Smooth muscle cell (in vitro differentiated cells): ENCODE measurements around the gene KIAA1671. TPM values are rescaled to one million over a fixed set of nuclear protein-coding genes. Genes with fewer than 3 reads are reported as not detected.

Experiments
- DNase-seq: peaks from one replicate; lab custom pipeline; 2025; ENCODE audit not compliant: unreplicated experiment; lab: John Stamatoyannopoulos, UW
- H2AFZ ChIP-seq: fragments of 200-600 bp; sonication (generic); 2 replicates; pipeline ENCODE4 v1.6.0; 2016; ENCODE audit warnings: antibody characterized with exemption, low read depth, mild to moderate bottlenecking
- H3F3A ChIP-seq: fragments of 200-600 bp; sonication (generic); 2 replicates; pipeline ENCODE4 v1.6.0; 2017; ENCODE audit warnings: antibody characterized with exemption, low read depth
- H3K27ac ChIP-seq: fragments of 200-600 bp; sonication (generic); 2 replicates; pipeline ENCODE4 v1.5.1; 2016; ENCODE audit warnings: low read depth, mild to moderate bottlenecking
- H3K27me3 ChIP-seq: fragments of 200-600 bp; sonication (generic); 2 replicates; pipeline ENCODE4 v1.6.1; 2016; ENCODE audit warnings: low read depth, mild to moderate bottlenecking
- H3K36me3 ChIP-seq: fragments of 200-600 bp; sonication (generic); 2 replicates; pipeline ENCODE4 v1.5.1; 2016; ENCODE audit warnings: low read depth
- H3K4me1 ChIP-seq: fragments of 200-600 bp; sonication (generic); 2 replicates; pipeline ENCODE4 v1.5.1; 2016; ENCODE audit warnings: low read depth
- H3K4me2 ChIP-seq: fragments of 200-600 bp; sonication (generic); 2 replicates; pipeline ENCODE4 v1.6.0; 2016; ENCODE audit warnings: mild to moderate bottlenecking
- H3K4me3 ChIP-seq: fragments of 200-600 bp; sonication (generic); 2 replicates; pipeline ENCODE4 v1.5.1; 2016; ENCODE audit warnings: mild to moderate bottlenecking
- H3K79me2 ChIP-seq: fragments of 200-600 bp; sonication (generic); 2 replicates; pipeline ENCODE4 v1.6.0; 2016; ENCODE audit warnings: low read depth, mild to moderate bottlenecking
- H3K9ac ChIP-seq: fragments of 200-600 bp; sonication (generic); 2 replicates; pipeline ENCODE4 v1.6.0; 2016; ENCODE audit warnings: low read depth
- H3K9me3 ChIP-seq: fragments of 200-600 bp; sonication (generic); replicated peaks from 2 replicates; pipeline ENCODE4 v1.5.1; 2016; ENCODE audit warnings: low read depth
- H4K20me1 ChIP-seq: fragments of 200-600 bp; sonication (generic); 2 replicates; pipeline ENCODE4 v1.6.0; 2016; ENCODE audit warnings: low read depth
- WGBS: methylation state at CpG from one replicate; pipeline ENCODE4 v1.1.7; 2016; ENCODE audit warnings: low lambda C conversion rate; 5-methylcytosine and 5-hydroxymethylcytosine counted together
- polyA plus RNA-seq: library from polyadenylated mRNA; unstranded; fragments of >200 nt; fragmentation: Nextera tagmentation; extraction: Ambion mirVana; gene quantifications from 2 replicates; pipeline ENCODE4 v1.2.1, GENCODE V29; 2016
- total RNA-seq: library from RNA; depleted of rRNA; stranded (reverse); fragments of >200 nt; gene quantifications from 2 replicates; pipeline ENCODE4 v1.2.3, GENCODE V29; 2014
- TF ChIP-seq, protein P1 (sequence below): fragments of 200-600 bp; sonication (generic); IDR thresholded peaks from 2 replicates; pipeline ENCODE4 v1.5.1; 2017; ENCODE audit warnings: borderline replicate concordance, mild to moderate bottlenecking, antibody characterized with exemption; ENCODE audit not compliant: insufficient read depth, poor library complexity, severe bottlenecking

Gene KIAA1671
- total and polyA plus RNA-seq, 2 experiments from 2014 or later = 1.7 to 7.6 TPM

DNA sequence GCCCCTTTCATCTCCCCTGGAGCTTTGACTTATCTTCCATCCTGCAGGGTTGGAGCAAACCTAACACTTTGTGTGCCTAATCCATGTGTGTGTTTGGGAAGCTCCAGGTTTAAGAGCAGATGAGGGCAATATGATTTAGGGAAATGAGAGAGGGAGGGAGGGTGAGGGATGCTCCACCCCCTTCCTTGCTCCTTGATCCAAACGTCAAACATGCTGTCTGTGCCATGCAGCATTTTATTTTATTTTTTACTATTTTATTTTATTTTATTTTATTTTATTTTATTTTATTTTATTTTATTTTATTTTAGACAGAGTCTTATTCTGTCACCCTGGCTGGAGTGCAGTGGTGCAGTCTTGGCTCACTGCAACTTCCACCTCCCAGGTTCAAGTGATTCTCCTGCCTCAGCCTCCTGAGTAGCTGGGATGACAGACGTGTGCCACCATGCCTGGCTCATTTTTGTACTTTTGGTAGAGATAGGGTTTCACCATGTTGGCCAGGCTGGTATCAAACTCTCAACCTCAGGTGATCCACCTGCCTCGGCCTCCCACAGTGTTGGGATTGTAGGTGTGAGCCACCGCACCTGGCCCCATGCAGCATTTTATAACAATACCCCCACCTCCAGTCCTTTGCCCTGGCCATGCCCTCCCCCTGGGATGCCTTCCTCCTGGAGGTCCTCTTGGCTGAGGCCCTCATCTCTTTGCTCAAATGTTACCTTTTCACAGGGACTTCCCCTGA, 194.6 kb downstream of the KIAA1671 start:
- no peak overlapping the region for H3K9ac ChIP-seq
- no peak overlapping the region for H3K4me3 ChIP-seq
- H3K4me1 ChIP-seq = no peaks in the 10 kb centered on the region
- H4K20me1 ChIP-seq = peaks cover 26% of the 10 kb centered on the region
- no peaks in the 10 kb centered on the region for H3F3A ChIP-seq
- H3K27ac ChIP-seq = no peak overlapping the region
- H3K4me2 ChIP-seq = no peak overlapping the region
- TF ChIP-seq, protein P1, sequence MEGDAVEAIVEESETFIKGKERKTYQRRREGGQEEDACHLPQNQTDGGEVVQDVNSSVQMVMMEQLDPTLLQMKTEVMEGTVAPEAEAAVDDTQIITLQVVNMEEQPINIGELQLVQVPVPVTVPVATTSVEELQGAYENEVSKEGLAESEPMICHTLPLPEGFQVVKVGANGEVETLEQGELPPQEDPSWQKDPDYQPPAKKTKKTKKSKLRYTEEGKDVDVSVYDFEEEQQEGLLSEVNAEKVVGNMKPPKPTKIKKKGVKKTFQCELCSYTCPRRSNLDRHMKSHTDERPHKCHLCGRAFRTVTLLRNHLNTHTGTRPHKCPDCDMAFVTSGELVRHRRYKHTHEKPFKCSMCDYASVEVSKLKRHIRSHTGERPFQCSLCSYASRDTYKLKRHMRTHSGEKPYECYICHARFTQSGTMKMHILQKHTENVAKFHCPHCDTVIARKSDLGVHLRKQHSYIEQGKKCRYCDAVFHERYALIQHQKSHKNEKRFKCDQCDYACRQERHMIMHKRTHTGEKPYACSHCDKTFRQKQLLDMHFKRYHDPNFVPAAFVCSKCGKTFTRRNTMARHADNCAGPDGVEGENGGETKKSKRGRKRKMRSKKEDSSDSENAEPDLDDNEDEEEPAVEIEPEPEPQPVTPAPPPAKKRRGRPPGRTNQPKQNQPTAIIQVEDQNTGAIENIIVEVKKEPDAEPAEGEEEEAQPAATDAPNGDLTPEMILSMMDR = no peak
- no peaks in the 10 kb centered on the region for H3K27me3 ChIP-seq
- no peaks in the 10 kb centered on the region for H3K79me2 ChIP-seq
- WGBS = 69% methylated on average over 4 of the region's 4 CpGs
- no peaks in the 10 kb centered on the region for H3K9me3 ChIP-seq
- no peaks in the 10 kb centered on the region for H3K36me3 ChIP-seq
- DNase-seq = no peak
- no peak overlapping the region for H2AFZ ChIP-seq

DNA sequence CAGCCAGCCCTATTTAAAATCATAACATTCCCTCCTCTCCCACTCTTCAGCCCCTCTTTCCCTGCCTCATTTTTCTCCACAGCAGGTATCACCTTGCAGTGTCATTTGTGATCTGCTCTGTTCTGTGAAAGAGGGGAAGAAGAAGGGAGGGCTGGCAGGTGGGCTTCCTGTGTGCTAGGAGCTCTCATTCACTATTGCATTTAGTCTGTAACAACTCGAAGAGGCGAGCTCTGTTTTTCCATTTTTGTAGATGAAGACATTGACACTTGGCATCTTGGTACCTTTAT, 195.1 kb downstream of the KIAA1671 start:
- Histone ChIP-seq H2AFZ (no peak overlapping the region), H3K9ac (no peak overlapping the region), H3K27ac (no peak overlapping the region), H3K4me2 (no peak overlapping the region), H3K9me3 (no peaks in the 10 kb centered on the region), H4K20me1 (peaks cover 26% of the 10 kb centered on the region), H3F3A (no peaks in the 10 kb centered on the region), H3K36me3 (no peaks in the 10 kb centered on the region), H3K4me1 (no peaks in the 10 kb centered on the region), H3K27me3 (no peaks in the 10 kb centered on the region), H3K4me3 (no peak overlapping the region), H3K79me2 (no peaks in the 10 kb centered on the region)
- TF ChIP-seq, protein P1 = no peak
- DNase-seq = no peak
- WGBS = 89% methylated on average over 2 of the region's 2 CpGs

DNA sequence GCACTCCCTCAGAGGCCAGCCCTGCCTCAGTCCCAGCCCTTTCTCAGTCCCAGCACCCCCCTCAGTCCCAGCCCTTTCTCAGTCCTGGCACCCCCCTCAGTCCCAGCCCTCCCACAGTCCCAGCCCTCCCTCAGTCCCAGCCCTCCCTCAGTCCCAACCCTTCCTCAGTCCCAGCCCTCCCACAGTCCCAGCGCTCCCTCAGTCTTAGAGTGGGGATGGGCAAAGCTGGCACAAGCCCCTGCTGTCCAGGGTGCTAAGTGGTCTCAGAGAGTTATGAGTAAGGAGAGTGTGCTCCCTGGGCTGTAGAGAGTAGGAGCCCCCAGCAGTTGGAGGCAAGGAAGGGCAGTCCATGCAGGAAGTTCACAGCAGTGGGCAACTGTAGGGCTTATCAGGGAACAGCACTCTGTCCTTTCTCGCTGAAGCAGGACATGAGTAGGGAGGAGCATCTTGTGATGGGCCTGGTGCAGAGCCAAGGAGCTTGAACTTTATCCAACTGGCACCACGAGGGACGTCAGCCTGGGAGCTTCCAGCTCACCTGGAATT, 195.7 kb downstream of the KIAA1671 start:
- H3K9ac ChIP-seq = no peak overlapping the region
- H3K79me2 ChIP-seq = no peaks in the 10 kb centered on the region
- no peaks in the 10 kb centered on the region for H3F3A ChIP-seq
- no peaks in the 10 kb centered on the region for H3K27me3 ChIP-seq
- no peaks in the 10 kb centered on the region for H3K4me1 ChIP-seq
- no peak overlapping the region for H2AFZ ChIP-seq
- TF ChIP-seq, protein P1 = no peak
- H4K20me1 ChIP-seq = peaks cover 26% of the 10 kb centered on the region
- no peak for DNase-seq
- WGBS = 61% methylated on average over 4 of the region's 4 CpGs
- H3K4me2 ChIP-seq = no peak overlapping the region
- no peak overlapping the region for H3K4me3 ChIP-seq
- no peaks in the 10 kb centered on the region for H3K36me3 ChIP-seq
- no peaks in the 10 kb centered on the region for H3K9me3 ChIP-seq
- no peak overlapping the region for H3K27ac ChIP-seq

DNA sequence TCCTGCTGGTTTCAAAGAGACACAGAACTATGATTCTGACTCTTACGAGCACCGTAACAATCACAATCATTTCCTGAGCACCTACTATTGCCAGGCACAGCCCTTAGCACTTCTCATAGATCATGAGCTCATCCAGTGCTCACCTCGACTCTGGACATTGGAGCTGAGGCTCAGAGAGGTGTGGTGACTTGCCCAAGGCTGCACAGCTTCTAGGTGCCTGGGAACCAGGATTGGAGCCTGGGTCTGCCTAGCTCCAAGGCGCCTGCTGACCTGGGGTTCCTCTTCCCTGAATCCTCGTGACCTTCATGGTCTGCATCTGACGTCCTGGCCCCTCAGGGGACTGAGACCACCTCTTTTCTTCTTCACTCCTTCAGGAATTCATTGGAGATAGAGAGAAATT, 196.5 kb downstream of the KIAA1671 start:
- DNase-seq = no peak
- Histone ChIP-seq H2AFZ (no peak overlapping the region), H3F3A (no peaks in the 10 kb centered on the region), H4K20me1 (peaks cover 25% of the 10 kb centered on the region), H3K27ac (no peak overlapping the region), H3K9me3 (no peaks in the 10 kb centered on the region), H3K27me3 (no peaks in the 10 kb centered on the region), H3K79me2 (no peaks in the 10 kb centered on the region), H3K4me2 (no peak overlapping the region), H3K4me1 (peaks cover 2% of the 10 kb centered on the region), H3K9ac (no peak overlapping the region), H3K4me3 (no peak overlapping the region), H3K36me3 (no peaks in the 10 kb centered on the region)
- 93% methylated on average over 6 of the region's 6 CpGs for WGBS
- TF ChIP-seq, protein P1 = no peak
